Right kidney (tissue), 9 donors: Measurements from ENCODE around the gene FAHD1.

ENCODE experiments used
- DNase-seq: peaks from one replicate; pipeline ENCODE4 v3.0.0-alpha.2; 2016
- long read RNA-seq, 8 donors: transcript quantifications; one replicate each; lab custom pipeline, GENCODE V29; 2026

Gene FAHD1
- long read RNA-seq, donor 1, transcript FAHD1-203 (1 exons, 1,974 nt), result major isoform, 53 of 54 reads
- long read RNA-seq, donor 1, partial matches to known transcripts, result 0 of 54 reads
- long read RNA-seq, donor 1, other reads (novel, unspliced or antisense), result 0 of 54 reads
- long read RNA-seq, donor 2, transcript FAHD1-203 (1 exons, 1,974 nt), result major isoform, 54 of 56 reads
- long read RNA-seq, donor 2, partial matches to known transcripts, result 0 of 56 reads
- long read RNA-seq, donor 2, other reads (novel, unspliced or antisense), result 0 of 56 reads
- long read RNA-seq, donor 3, transcript FAHD1-203 (1 exons, 1,974 nt), result major isoform, 43 of 44 reads
- long read RNA-seq, donor 3, partial matches to known transcripts, result 0 of 44 reads
- long read RNA-seq, donor 3, other reads (novel, unspliced or antisense), result 0 of 44 reads
- long read RNA-seq, donor 4, transcript FAHD1-203 (1 exons, 1,974 nt), result major isoform, 45 of 45 reads
- long read RNA-seq, donor 4, partial matches to known transcripts, result 0 of 45 reads
- long read RNA-seq, donor 4, other reads (novel, unspliced or antisense), result 0 of 45 reads
- long read RNA-seq, donor 5, transcript FAHD1-203 (1 exons, 1,974 nt), result major isoform, 66 of 66 reads
- long read RNA-seq, donor 5, partial matches to known transcripts, result 0 of 66 reads
- long read RNA-seq, donor 5, other reads (novel, unspliced or antisense), result 0 of 66 reads
- long read RNA-seq, donor 6, transcript FAHD1-203 (1 exons, 1,974 nt), result major isoform, 72 of 72 reads
- long read RNA-seq, donor 6, partial matches to known transcripts, result 0 of 72 reads
- long read RNA-seq, donor 6, other reads (novel, unspliced or antisense), result 0 of 72 reads
- long read RNA-seq, donor 7, result 0 reads
- long read RNA-seq, donor 8, transcript FAHD1-203 (1 exons, 1,974 nt), result major isoform, 45 of 45 reads
- long read RNA-seq, donor 8, partial matches to known transcripts, result 0 of 45 reads
- long read RNA-seq, donor 8, other reads (novel, unspliced or antisense), result 0 of 45 reads

GRCh38 chr16:1826691-1827573 lies at the start of gene FAHD1, which contains the start of gene HAGH:
TSS of gene FAHD1 (plus strand) at chr16:1827206. CDS start at chr16:1827239, 33 bp downstream.
TSS of gene HAGH (minus strand) at chr16:1826825. CDS start at chr16:1826787, 38 bp downstream.
- peak; percentile 100 for DNase-seq

GRCh38 chr16:1777375-1778199 lies 49.4 kb upstream of the FAHD1 start:
- no peak for DNase-seq

GRCh38 chr16:1778200-1779179 lies 48.5 kb upstream of the FAHD1 start:
- DNase-seq, result no peak

GRCh38 chr16:1779234-1779701 lies 47.7 kb upstream of the FAHD1 start:
- no peak for DNase-seq

GRCh38 chr16:1779741-1780676 lies 47.0 kb upstream of the FAHD1 start:
- DNase-seq, result no peak

GRCh38 chr16:1780677-1781072 lies 46.3 kb upstream of the FAHD1 start:
- no peak for DNase-seq

- DNase-seq, result no peak
These were observed 45.8 kb upstream of the FAHD1 start for GRCh38 chr16:1781254-1781653.

GRCh38 chr16:1781758-1782407 lies 45.1 kb upstream of the FAHD1 start:
- peak; percentile 61 for DNase-seq

GRCh38 chr16:1782408-1783264 lies 44.4 kb upstream of the FAHD1 start, which contains the start of the genes NUBP2 and SPSB3:
TSS of gene NUBP2 (plus strand) at chr16:1782960. CDS start at chr16:1783021, 61 bp downstream.
TSS of gene SPSB3 (minus strand) at chr16:1782571. CDS start at chr16:1781483, 1,088 bp downstream.
- DNase-seq, result peak; percentile 81

- no peak for DNase-seq
These were observed 41.8 kb upstream of the FAHD1 start for GRCh38 chr16:1784977-1785845.

- no peak for DNase-seq
These were observed 41.2 kb upstream of the FAHD1 start for GRCh38 chr16:1785846-1786170.

GRCh38 chr16:1786242-1787055 lies 40.6 kb upstream of the FAHD1 start:
- DNase-seq, result no peak

GRCh38 chr16:1787056-1787321 lies 40.0 kb upstream of the FAHD1 start:
- DNase-seq, result no peak

- no peak for DNase-seq
These were observed 39.5 kb upstream of the FAHD1 start for GRCh38 chr16:1787322-1788094.
